Measurements from ENCODE around the gene SLIT1. TPM values are rescaled to one million over a fixed set of nuclear protein-coding genes. Genes with fewer than 3 reads are reported as not detected.
A peak's percentile ranks its signal among the peaks of the same experiment; 100 is the strongest.

The SLIT1 gene
- total RNA-seq, 1 donor from 2014 or later: 10.6 TPM

DNA sequence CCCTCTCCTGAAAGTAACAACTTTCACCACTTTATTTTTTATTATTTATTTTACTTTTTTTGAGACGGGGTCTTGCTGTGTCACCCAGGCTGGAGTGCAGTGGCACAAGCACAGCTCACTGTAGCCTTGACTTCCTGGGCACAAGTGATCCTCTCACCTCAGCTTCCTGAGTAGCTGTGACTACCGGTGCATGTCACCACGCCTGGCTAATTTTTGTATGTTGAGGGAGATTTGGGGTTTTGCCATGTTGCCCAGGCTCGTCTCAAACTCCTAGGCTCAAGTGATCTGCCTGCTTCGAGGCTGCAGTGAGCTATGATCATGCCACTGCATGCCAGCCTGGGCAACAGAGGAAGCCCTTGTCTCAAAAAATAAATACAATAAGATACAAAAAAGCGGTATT is 14.9 kb upstream of the SLIT1 start:
- no peaks in the 10 kb centered on the region for H3K36me3 Mint-ChIP-seq (ENCODE audit: low read depth)
- no peak overlapping the region for H3K27ac Mint-ChIP-seq (ENCODE audit: unreplicated experiment)
- no peak for DNase-seq (ENCODE audit: low read depth, low spot score)
- TF ChIP-seq, protein P1, sequence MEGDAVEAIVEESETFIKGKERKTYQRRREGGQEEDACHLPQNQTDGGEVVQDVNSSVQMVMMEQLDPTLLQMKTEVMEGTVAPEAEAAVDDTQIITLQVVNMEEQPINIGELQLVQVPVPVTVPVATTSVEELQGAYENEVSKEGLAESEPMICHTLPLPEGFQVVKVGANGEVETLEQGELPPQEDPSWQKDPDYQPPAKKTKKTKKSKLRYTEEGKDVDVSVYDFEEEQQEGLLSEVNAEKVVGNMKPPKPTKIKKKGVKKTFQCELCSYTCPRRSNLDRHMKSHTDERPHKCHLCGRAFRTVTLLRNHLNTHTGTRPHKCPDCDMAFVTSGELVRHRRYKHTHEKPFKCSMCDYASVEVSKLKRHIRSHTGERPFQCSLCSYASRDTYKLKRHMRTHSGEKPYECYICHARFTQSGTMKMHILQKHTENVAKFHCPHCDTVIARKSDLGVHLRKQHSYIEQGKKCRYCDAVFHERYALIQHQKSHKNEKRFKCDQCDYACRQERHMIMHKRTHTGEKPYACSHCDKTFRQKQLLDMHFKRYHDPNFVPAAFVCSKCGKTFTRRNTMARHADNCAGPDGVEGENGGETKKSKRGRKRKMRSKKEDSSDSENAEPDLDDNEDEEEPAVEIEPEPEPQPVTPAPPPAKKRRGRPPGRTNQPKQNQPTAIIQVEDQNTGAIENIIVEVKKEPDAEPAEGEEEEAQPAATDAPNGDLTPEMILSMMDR (conservative IDR thresholded peaks at IDR 0.05): no peak
- peaks cover 13% of the 10 kb centered on the region for H3K4me1 Mint-ChIP-seq
- H3K27me3 Mint-ChIP-seq (ENCODE audit: low read depth): peaks cover 19% of the 10 kb centered on the region
- H3K9me3 Mint-ChIP-seq: no peaks in the 10 kb centered on the region
- no peak overlapping the region for H3K4me3 Mint-ChIP-seq

GRCh38 chr10:97199152-97199551 is 13.4 kb upstream of the SLIT1 start:
- TF ChIP-seq, protein P1 (conservative IDR thresholded peaks at IDR 0.05): no peak
- Mint-ChIP-seq H3K27me3 (ENCODE audit: low read depth) (peaks cover 26% of the 10 kb centered on the region), H3K9me3 (no peaks in the 10 kb centered on the region), H3K36me3 (ENCODE audit: low read depth) (no peaks in the 10 kb centered on the region), H3K4me1 (peaks cover 15% of the 10 kb centered on the region), H3K27ac (ENCODE audit: unreplicated experiment) (no peak overlapping the region), H3K4me3 (no peak overlapping the region)
- no peak for DNase-seq (ENCODE audit: low read depth, low spot score)

DNA sequence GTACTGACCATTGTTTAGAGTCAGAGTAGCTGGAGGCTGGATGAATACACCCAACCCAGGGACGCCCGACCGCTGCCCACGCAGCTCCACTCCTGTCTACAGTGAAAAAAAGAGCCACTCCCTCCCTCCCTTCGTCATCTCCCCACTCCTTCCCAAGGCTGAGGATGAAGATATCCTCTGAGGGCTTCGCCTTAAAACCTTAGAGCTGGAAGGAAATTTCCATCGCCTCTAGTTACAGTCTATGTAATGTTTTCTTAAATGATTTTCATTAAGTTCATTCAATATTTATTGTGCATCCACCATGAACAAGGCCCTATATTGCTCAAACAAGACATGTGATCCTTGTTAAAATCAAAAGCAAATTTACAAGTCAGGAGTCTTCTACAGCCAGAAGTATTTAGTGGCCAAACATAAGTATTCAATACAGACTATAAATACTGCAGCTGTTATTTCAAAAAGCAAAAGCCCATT is 11.3 kb upstream of the SLIT1 start:
- TF ChIP-seq, protein P1 (conservative IDR thresholded peaks at IDR 0.05): no peak
- no peak for DNase-seq (ENCODE audit: low read depth, low spot score)
- no peaks in the 10 kb centered on the region for H3K36me3 Mint-ChIP-seq (ENCODE audit: low read depth)
- no peak overlapping the region for H3K27ac Mint-ChIP-seq (ENCODE audit: unreplicated experiment)
- H3K27me3 Mint-ChIP-seq (ENCODE audit: low read depth): peaks cover 33% of the 10 kb centered on the region
- peaks cover 24% of the 10 kb centered on the region for H3K4me1 Mint-ChIP-seq
- H3K4me3 Mint-ChIP-seq: peak overlapping the region; percentile 27
- H3K9me3 Mint-ChIP-seq: no peaks in the 10 kb centered on the region

DNA sequence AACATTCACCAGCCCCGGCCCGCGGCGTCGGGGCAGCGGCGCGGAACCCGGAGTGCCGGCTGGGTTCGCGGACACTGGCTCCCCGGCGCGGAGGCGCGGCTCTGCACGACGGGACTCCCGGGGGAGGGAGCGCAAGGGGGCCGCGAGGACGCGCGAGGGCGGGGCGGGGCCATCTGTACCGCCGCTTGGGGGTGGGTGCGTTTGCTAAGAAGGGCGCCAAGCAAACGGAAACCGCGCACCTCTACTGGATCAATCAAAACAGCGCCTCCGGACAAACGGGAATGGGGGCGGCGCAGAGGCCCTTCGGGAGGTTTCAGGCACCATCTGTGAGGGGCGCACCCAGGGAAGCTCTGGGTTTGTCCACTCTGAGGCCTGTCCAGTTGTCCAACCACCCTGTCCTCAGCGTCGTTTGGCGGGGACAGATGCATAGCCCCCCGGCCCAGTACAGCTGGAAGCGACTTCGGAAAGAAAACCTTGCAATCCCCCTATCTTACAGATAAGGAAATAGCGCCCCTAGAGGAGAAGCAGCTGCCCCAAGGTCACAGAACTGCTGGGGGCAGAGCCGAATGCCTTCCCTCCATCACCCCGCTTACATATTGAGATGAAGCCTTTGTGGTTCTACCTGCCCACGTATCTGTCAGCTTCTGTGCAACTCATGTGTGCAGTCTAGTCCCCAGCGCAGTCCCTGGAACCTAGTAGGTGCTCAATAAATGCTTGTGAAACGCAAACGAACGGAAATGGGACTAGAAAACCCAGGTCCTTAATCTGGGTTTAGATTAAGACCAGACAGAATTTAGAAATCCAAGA is 10.7 kb upstream of the SLIT1 start:
- H3K36me3 Mint-ChIP-seq (ENCODE audit: low read depth): no peaks in the 10 kb centered on the region
- TF ChIP-seq, protein P1 (conservative IDR thresholded peaks at IDR 0.05): peak; percentile 76
- peak overlapping the region; percentile 86 for H3K4me3 Mint-ChIP-seq
- H3K27ac Mint-ChIP-seq (ENCODE audit: unreplicated experiment): no peak overlapping the region
- peak; percentile 54 for DNase-seq (ENCODE audit: low read depth, low spot score)
- H3K27me3 Mint-ChIP-seq (ENCODE audit: low read depth): peaks cover 33% of the 10 kb centered on the region
- peaks cover 24% of the 10 kb centered on the region for H3K4me1 Mint-ChIP-seq
- H3K9me3 Mint-ChIP-seq: no peaks in the 10 kb centered on the region

DNA sequence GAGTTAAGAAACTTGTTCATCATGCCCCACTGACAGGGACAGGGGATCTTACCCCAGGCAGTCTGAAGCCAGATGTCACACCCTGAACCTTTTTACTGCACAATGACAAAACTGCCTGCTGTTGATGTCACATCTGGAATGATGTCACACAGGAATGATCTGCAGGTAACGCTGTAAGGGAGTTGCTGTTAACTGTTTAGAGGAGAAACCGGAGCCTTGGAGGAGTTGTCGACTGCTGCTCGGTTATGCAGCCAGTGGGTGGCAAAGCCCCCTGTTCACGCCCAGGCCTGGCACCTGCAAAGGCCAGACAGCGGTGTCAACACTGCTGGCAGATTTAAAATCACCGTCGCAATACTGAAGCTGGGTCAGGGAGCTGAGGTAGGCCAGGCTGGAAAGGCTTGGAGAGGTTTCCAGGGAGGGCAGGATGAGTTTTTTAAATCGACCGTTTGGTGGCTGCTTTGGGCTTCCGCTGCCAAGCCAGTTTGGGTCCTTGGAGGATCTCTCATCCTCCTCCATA is 10.0 kb upstream of the SLIT1 start:
- H3K9me3 Mint-ChIP-seq: no peaks in the 10 kb centered on the region
- peaks cover 30% of the 10 kb centered on the region for H3K27me3 Mint-ChIP-seq (ENCODE audit: low read depth)
- H3K4me1 Mint-ChIP-seq: peaks cover 24% of the 10 kb centered on the region
- no peak overlapping the region for H3K27ac Mint-ChIP-seq (ENCODE audit: unreplicated experiment)
- H3K4me3 Mint-ChIP-seq: peak overlapping the region; percentile 82
- TF ChIP-seq, protein P1 (conservative IDR thresholded peaks at IDR 0.05): no peak
- no peaks in the 10 kb centered on the region for H3K36me3 Mint-ChIP-seq (ENCODE audit: low read depth)
- no peak for DNase-seq (ENCODE audit: low read depth, low spot score)

All from neural crest cell (in vitro differentiated cells).